H9 (cell line): Measurements from ENCODE around the gene GPR21. TPM values are rescaled to one million over a fixed set of nuclear protein-coding genes. Genes with fewer than 3 reads are reported as not detected.

Experiments
- DNase-seq: peaks from one replicate; pipeline ENCODE4 v3.0.0-alpha.2; 2017
- H2AFZ ChIP-seq: one replicate; pipeline ENCODE4 v1.6.1; 2013; ENCODE audit warnings: mild to moderate bottlenecking, low read length, control low read depth, moderate library complexity
- H2AK5ac ChIP-seq: 2 replicates; pipeline ENCODE4 v1.6.1; 2013; ENCODE audit warnings: low read length, control low read depth, mixed read lengths; ENCODE audit not compliant: insufficient read length
- H2BK120ac ChIP-seq: one replicate; pipeline ENCODE4 v1.6.1; 2013; ENCODE audit warnings: low read depth, mild to moderate bottlenecking, low read length, control low read depth, inconsistent platforms; ENCODE audit not compliant: poor library complexity, severe bottlenecking
- H2BK12ac ChIP-seq: 2 replicates; pipeline ENCODE4 v1.6.1; 2013; ENCODE audit warnings: low read length, control low read depth, mixed read lengths, low read depth; ENCODE audit not compliant: insufficient read length
- H2BK15ac ChIP-seq: 2 replicates; pipeline ENCODE4 v1.6.1; 2013; ENCODE audit warnings: low read depth, low read length, control low read depth
- H2BK20ac ChIP-seq: one replicate; pipeline ENCODE4 v1.6.1; 2013; ENCODE audit warnings: low read depth, mild to moderate bottlenecking, low read length, control low read depth, inconsistent platforms; ENCODE audit not compliant: poor library complexity, severe bottlenecking
- H2BK5ac ChIP-seq: 2 replicates; pipeline ENCODE4 v1.6.1; 2013; ENCODE audit warnings: low read length, control low read depth, mixed read lengths; ENCODE audit not compliant: insufficient read length
- H3K14ac ChIP-seq: 2 replicates; pipeline ENCODE4 v1.6.1; 2013; ENCODE audit warnings: low read length, control low read depth; ENCODE audit not compliant: insufficient read depth
- H3K18ac ChIP-seq: 2 replicates; pipeline ENCODE4 v1.6.1; 2013; ENCODE audit warnings: low read depth, mild to moderate bottlenecking, mixed read lengths, low read length, control low read depth; ENCODE audit not compliant: insufficient read length
- H3K23ac ChIP-seq: 2 replicates; pipeline ENCODE4 v1.6.1; 2013; ENCODE audit warnings: low read length, control low read depth, mixed read lengths, low read depth; ENCODE audit not compliant: insufficient read length
- H3K23me2 ChIP-seq: 2 replicates; pipeline ENCODE4 v1.6.1; 2013; ENCODE audit warnings: low read depth, mild to moderate bottlenecking, mixed read lengths, low read length, control low read depth; ENCODE audit not compliant: insufficient read length, poor library complexity, severe bottlenecking
- H3K27ac ChIP-seq: 2 replicates; pipeline ENCODE4 v1.5.1; 2013; ENCODE audit warnings: low read length, control low read depth, mixed read lengths, low read depth; ENCODE audit not compliant: insufficient read length
- H3K27me3 ChIP-seq: 2 replicates; pipeline ENCODE4 v1.6.1; 2013; ENCODE audit warnings: low read length, control low read depth, inconsistent platforms; ENCODE audit not compliant: insufficient read depth
- H3K4ac ChIP-seq: 2 replicates; pipeline ENCODE4 v1.6.1; 2013; ENCODE audit warnings: low read depth, mild to moderate bottlenecking, control low read depth, inconsistent platforms, low read length, moderate library complexity
- H3K4me1 ChIP-seq: 2 replicates; pipeline ENCODE4 v1.6.1; 2013; ENCODE audit warnings: low read length, control low read depth, inconsistent platforms; ENCODE audit not compliant: insufficient read depth
- H3K4me2 ChIP-seq: 2 replicates; pipeline ENCODE4 v1.6.1; 2013; ENCODE audit warnings: low read length, control low read depth, mixed read lengths; ENCODE audit not compliant: insufficient read length, insufficient read depth
- H3K56ac ChIP-seq: 2 replicates; pipeline ENCODE4 v1.6.1; 2013; ENCODE audit warnings: low read depth, mild to moderate bottlenecking, mixed read lengths, low read length, control low read depth; ENCODE audit not compliant: insufficient read length
- H3K79me1 ChIP-seq: 2 replicates; pipeline ENCODE4 v1.6.1; 2013; ENCODE audit warnings: low read depth, mild to moderate bottlenecking, moderate library complexity, low read length, control low read depth, inconsistent platforms; ENCODE audit not compliant: insufficient read depth, poor library complexity, severe bottlenecking
- H3K79me2 ChIP-seq: 2 replicates; pipeline ENCODE4 v1.6.1; 2013; ENCODE audit warnings: low read length, control low read depth, inconsistent platforms; ENCODE audit not compliant: insufficient read depth
- H3K9ac ChIP-seq: 2 replicates; pipeline ENCODE4 v1.6.1; 2013; ENCODE audit warnings: low read length, control low read depth, mixed read lengths; ENCODE audit not compliant: insufficient read length; ENCODE audit errors: extremely low read depth
- H3K9me3 ChIP-seq: one replicate; pipeline ENCODE4 v1.6.1; 2013; ENCODE audit warnings: low read depth, low read length, inconsistent platforms; ENCODE audit not compliant: control insufficient read depth
- H3T11ph ChIP-seq: one replicate; pipeline ENCODE4 v1.6.1; 2013; ENCODE audit warnings: mild to moderate bottlenecking, low read length, control low read depth, inconsistent platforms
- H4K20me1 ChIP-seq: one replicate; pipeline ENCODE4 v1.6.1; 2013; ENCODE audit not compliant: control insufficient read depth, insufficient read length, insufficient read depth
- H4K5ac ChIP-seq: 2 replicates; pipeline ENCODE4 v1.6.1; 2013; ENCODE audit warnings: low read depth, mild to moderate bottlenecking, mixed read lengths, low read length, control low read depth; ENCODE audit not compliant: insufficient read length
- H4K8ac ChIP-seq: replicated peaks from 2 replicates; pipeline ENCODE4 v1.6.1; 2013; ENCODE audit warnings: low read length, control low read depth, mixed read lengths, low read depth; ENCODE audit not compliant: insufficient read length
- H4K91ac ChIP-seq: 2 replicates; pipeline ENCODE4 v1.6.1; 2013; ENCODE audit warnings: low read depth, mild to moderate bottlenecking, moderate library complexity, mixed read lengths, low read length, control low read depth; ENCODE audit not compliant: insufficient read length
- H3K27ac Mint-ChIP-seq, 3 experiments: 2 replicates in 2 of 3; 3 replicates in 1 of 3; pipeline ENCODE4 v1.8.0; 2020 to 2021; ENCODE audit warnings: mixed read lengths in 3 of 3, mild to moderate bottlenecking in 1 of 3, moderate library complexity in 1 of 3
- H3K27me3 Mint-ChIP-seq: 2 replicates; pipeline ENCODE4 v1.8.0; 2021; ENCODE audit warnings: low read depth, mild to moderate bottlenecking, moderate library complexity, mixed read lengths
- H3K36me3 Mint-ChIP-seq, 3 experiments: 2 replicates in 2 of 3; 3 replicates in 1 of 3; pipeline ENCODE4 v1.8.0; 2020 to 2021; ENCODE audit warnings: low read depth in 3 of 3, mixed read lengths in 3 of 3; ENCODE audit not compliant: insufficient read depth in 1 of 3
- H3K4me1 Mint-ChIP-seq, 2 experiments: 2 replicates each; pipeline ENCODE4 v1.8.0; 2020; ENCODE audit warnings: mixed read lengths in 2 of 2
- H3K4me3 Mint-ChIP-seq, 2 experiments: 2 replicates in 1 of 2; 3 replicates in 1 of 2; pipeline ENCODE4 v1.8.0; 2020 to 2021; ENCODE audit warnings: mild to moderate bottlenecking in 2 of 2, mixed read lengths in 2 of 2, moderate library complexity in 1 of 2
- H3K9me3 Mint-ChIP-seq, 2 experiments: 2 replicates in 1 of 2; 3 replicates in 1 of 2; pipeline ENCODE4 v1.8.0; 2020; ENCODE audit warnings: mild to moderate bottlenecking in 2 of 2, mixed read lengths in 2 of 2, moderate library complexity in 1 of 2
- WGBS: extraction: QIAGEN DNeasy Blood & Tissue Kit; methylation state at CpG from one replicate; pipeline ENCODE4 v1.1.7; 2013; ENCODE audit warnings: missing lambda C conversion rate, low lambda C conversion rate, mixed read lengths; ENCODE audit not compliant: insufficient read length; ENCODE audit errors: extremely low coverage; 5-methylcytosine and 5-hydroxymethylcytosine counted together
- total RNA-seq: library from RNA; stranded (reverse); gene quantifications from 2 replicates; pipeline ENCODE4 v1.2.1, GENCODE V29; 2021
- TF ChIP-seq, protein P1 (sequence below): fragments of 200-600 bp; sonication (generic); conservative IDR thresholded peaks from 3 replicates; pipeline ENCODE4 v1.8.0; 2021; ENCODE audit warnings: antibody characterized with exemption, mild to moderate bottlenecking

Gene GPR21
- total RNA-seq, 1 experiment from 2014 or later: 0.87 TPM

DNA sequence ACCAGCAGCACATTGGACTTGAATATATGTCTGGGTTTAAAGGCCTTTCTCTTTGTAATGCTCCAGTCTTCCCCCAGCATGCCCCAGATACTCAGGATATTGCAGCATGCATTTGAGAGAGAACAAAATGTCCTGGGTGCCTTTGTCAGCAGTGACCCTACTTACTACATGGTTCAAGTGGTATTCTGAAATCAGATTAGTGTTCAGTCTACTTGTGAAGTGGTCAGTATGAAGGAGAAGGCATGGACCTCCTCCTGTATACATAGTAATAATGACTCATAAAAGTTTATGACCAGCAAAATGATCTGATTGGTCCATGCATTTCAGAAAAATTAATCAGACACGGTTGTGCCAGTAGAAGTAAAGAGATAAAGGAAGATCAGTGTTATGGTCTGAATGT, 25.4 kb downstream of the GPR21 start:
- no peaks in the 10 kb centered on the region for H3K9me3 Mint-ChIP-seq
- Histone ChIP-seq H3K4me1 (no peaks in the 10 kb centered on the region), H2BK120ac (no peak overlapping the region), H3K14ac (no peak overlapping the region), H4K20me1 (no peaks in the 10 kb centered on the region), H3T11ph (no peak overlapping the region), H3K27me3 (no peaks in the 10 kb centered on the region), H2BK20ac (no peak overlapping the region), H3K4me2 (no peak overlapping the region), H3K79me1 (no peaks in the 10 kb centered on the region), H3K27ac (no peak overlapping the region), H3K18ac (no peak overlapping the region), H2BK5ac (no peak overlapping the region), H4K5ac (no peak overlapping the region), H2AFZ (no peak overlapping the region), H2BK12ac (no peak overlapping the region), H3K23ac (no peak overlapping the region), H3K4ac (no peak overlapping the region), H3K56ac (no peak overlapping the region), H3K9ac (no peak overlapping the region), H4K91ac (no peak overlapping the region), H3K79me2 (no peaks in the 10 kb centered on the region), H3K23me2 (no peaks in the 10 kb centered on the region), H3K9me3 (no peaks in the 10 kb centered on the region), H4K8ac (no peak overlapping the region), H2BK15ac (no peak overlapping the region), H2AK5ac (no peak overlapping the region)
- no peak overlapping the region for H3K27ac Mint-ChIP-seq
- no peak overlapping the region for H3K4me3 Mint-ChIP-seq
- TF ChIP-seq, protein P1, sequence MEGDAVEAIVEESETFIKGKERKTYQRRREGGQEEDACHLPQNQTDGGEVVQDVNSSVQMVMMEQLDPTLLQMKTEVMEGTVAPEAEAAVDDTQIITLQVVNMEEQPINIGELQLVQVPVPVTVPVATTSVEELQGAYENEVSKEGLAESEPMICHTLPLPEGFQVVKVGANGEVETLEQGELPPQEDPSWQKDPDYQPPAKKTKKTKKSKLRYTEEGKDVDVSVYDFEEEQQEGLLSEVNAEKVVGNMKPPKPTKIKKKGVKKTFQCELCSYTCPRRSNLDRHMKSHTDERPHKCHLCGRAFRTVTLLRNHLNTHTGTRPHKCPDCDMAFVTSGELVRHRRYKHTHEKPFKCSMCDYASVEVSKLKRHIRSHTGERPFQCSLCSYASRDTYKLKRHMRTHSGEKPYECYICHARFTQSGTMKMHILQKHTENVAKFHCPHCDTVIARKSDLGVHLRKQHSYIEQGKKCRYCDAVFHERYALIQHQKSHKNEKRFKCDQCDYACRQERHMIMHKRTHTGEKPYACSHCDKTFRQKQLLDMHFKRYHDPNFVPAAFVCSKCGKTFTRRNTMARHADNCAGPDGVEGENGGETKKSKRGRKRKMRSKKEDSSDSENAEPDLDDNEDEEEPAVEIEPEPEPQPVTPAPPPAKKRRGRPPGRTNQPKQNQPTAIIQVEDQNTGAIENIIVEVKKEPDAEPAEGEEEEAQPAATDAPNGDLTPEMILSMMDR: no peak
- no peak for DNase-seq
- peaks cover 5 to 6% of the 10 kb centered on the region in 2 experiments for H3K4me1 Mint-ChIP-seq
- H3K36me3 Mint-ChIP-seq: peaks cover 14 to 31% (median 26%) of the 10 kb centered on the region in 3 experiments; a peak in 6 of 7 replicates
- no peaks in the 10 kb centered on the region for H3K27me3 Mint-ChIP-seq
- no CpG with 5 or more reads among the region's 1 CpG for WGBS
